PC-9 (cell line): Measurements from ENCODE around the gene SLC43A3.

Experiments
- EZH2 ChIP-seq: fragments of 200-600 bp; sonication (generic); IDR thresholded peaks from 2 replicates; pipeline ENCODE4 v1.8.0; 2017; ENCODE audit warnings: antibody characterized with exemption, low read depth
- TF ChIP-seq, protein P1 (sequence below): fragments of 200-600 bp; sonication (generic); conservative IDR thresholded peaks from 2 replicates; pipeline ENCODE4 v1.6.1; 2017; ENCODE audit warnings: mixed run types, antibody characterized with exemption, mild to moderate bottlenecking, moderate library complexity

DNA sequence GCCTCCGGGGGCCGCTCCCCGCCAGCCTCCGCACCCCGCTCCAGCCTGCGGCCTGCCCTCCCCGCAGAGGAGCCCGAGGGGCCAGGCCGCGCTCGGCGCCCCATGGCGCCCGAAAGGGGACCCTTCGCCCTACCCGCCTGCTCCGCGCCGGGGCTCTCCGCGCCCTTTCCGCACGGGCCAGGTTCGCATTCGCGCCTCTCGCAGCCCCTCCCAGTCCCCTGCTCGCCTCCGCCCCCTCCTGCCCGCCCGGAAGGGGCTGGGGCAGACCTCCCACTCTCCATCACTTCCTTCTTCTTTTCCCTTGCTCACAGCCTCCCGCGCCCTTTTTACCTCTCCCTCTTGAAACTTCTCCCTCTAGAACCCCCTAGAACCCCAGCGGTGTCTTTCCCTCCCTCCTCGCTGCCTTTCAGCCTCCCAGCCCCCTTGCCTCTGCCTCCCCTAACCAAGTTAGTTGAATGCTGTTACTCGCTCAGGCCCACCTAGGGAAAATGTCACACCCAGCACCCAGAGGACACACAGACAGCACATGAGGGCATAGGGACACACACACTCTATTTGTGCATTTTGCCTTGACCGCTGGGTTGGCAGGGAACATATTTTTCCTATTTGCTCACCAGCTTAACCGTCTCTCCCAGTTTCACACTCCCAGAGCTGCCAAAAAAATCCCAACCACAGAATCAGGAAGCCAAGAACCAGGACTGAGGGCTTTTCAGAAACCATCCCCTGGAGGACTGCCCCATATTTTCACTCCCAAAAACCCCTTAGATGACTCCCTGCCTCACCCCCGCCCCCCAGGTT lies at the start of gene SLC43A3:
- TF ChIP-seq EZH2: no peak
- TF ChIP-seq, protein P1, sequence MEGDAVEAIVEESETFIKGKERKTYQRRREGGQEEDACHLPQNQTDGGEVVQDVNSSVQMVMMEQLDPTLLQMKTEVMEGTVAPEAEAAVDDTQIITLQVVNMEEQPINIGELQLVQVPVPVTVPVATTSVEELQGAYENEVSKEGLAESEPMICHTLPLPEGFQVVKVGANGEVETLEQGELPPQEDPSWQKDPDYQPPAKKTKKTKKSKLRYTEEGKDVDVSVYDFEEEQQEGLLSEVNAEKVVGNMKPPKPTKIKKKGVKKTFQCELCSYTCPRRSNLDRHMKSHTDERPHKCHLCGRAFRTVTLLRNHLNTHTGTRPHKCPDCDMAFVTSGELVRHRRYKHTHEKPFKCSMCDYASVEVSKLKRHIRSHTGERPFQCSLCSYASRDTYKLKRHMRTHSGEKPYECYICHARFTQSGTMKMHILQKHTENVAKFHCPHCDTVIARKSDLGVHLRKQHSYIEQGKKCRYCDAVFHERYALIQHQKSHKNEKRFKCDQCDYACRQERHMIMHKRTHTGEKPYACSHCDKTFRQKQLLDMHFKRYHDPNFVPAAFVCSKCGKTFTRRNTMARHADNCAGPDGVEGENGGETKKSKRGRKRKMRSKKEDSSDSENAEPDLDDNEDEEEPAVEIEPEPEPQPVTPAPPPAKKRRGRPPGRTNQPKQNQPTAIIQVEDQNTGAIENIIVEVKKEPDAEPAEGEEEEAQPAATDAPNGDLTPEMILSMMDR: no peak
